ENCODE data around the gene ARID5B. TPM values are rescaled to one million over a fixed set of nuclear protein-coding genes. Genes with fewer than 3 reads are reported as not detected.

The ARID5B gene
- total and polyA plus RNA-seq, 2 experiments from 2014 or later = 1.3 to 1.6 TPM

- no peak for TF ChIP-seq ZNF462 (CRISPR knock-in tag; IDR thresholded peaks at IDR 0.05)
- TF ChIP-seq EZH2phosphoT487 (IDR thresholded peaks at IDR 0.05; ENCODE audit: unreplicated experiment) = no peak
- no peak for TF ChIP-seq NANOG (IDR thresholded peaks at IDR 0.05; ENCODE audit: borderline replicate concordance)
- TF ChIP-seq ZNF114 (CRISPR knock-in tag; IDR thresholded peaks at IDR 0.05) = no peak
- TF ChIP-seq STAT1 (IDR thresholded peaks at IDR 0.05; ENCODE audit: unreplicated experiment) = no peak
- TF ChIP-seq CREB1 (CRISPR knock-in tag; IDR thresholded peaks at IDR 0.05; ENCODE audit: low read depth) = no peak
- TF ChIP-seq POLR2AphosphoS5 (IDR thresholded peaks at IDR 0.05; ENCODE audit: low read depth) = no peak
- TF ChIP-seq ETS1 (IDR thresholded peaks at IDR 0.05) = no peak
Observed at GRCh38 chr10:62025134-62025794, 123.8 kb downstream of the ARID5B start (continued).

All from GM23338 (cell line).